GM12891 (cell line): ENCODE measurements around the gene CFB. TPM values are rescaled to one million over a fixed set of nuclear protein-coding genes. Genes with fewer than 3 reads are reported as not detected.
A peak's percentile ranks its signal among the peaks of the same experiment; 100 is the strongest.

Experiments used
- DNase-seq: peaks from one replicate; pipeline ENCODE4 v3.0.0; 2011; ENCODE audit warnings: low spot score; ENCODE audit not compliant: insufficient read length
- FAIRE-seq: peaks from 2 replicates; lab custom pipeline; 2011; peaks lifted over from hg19 to GRCh38; lab: Jason Lieb, UNC
- PAX5 ChIP-seq: IDR thresholded peaks from 2 replicates; pipeline ENCODE4 v1.6.1; 2011; ENCODE audit warnings: low read length, moderate library complexity, mild to moderate bottlenecking; ENCODE audit not compliant: insufficient read depth, severe bottlenecking
- POLR2A ChIP-seq: IDR thresholded peaks from 2 replicates; pipeline ENCODE4 v1.6.1; 2011; ENCODE audit warnings: low read depth, low read length, control low read depth
- POLR2AphosphoS5 ChIP-seq: IDR thresholded peaks from 2 replicates; pipeline ENCODE4 v1.6.1; 2011; ENCODE audit warnings: low read depth, low read length, control low read depth
- POU2F2 ChIP-seq: IDR thresholded peaks from 2 replicates; pipeline ENCODE4 v1.6.1; 2011; ENCODE audit warnings: low read depth, mild to moderate bottlenecking, control low read depth, low read length, moderate library complexity
- SPI1 ChIP-seq: IDR thresholded peaks from 2 replicates; pipeline ENCODE4 v1.6.1; 2011; ENCODE audit warnings: low read depth, low read length, control low read depth
- TAF1 ChIP-seq: IDR thresholded peaks from 2 replicates; pipeline ENCODE4 v1.6.1; 2011; ENCODE audit warnings: low read depth, low read length, control low read depth
- polyA plus RNA-seq: library from polyadenylated mRNA; unstranded; fragments of >200 nt; gene quantifications from one replicate; pipeline ENCODE4 v1.2.1, GENCODE V29; 2012; ENCODE audit warnings: low read depth, missing spikeins, inconsistent platforms; ENCODE audit not compliant: missing spikeins

CFB gene
- polyA plus RNA-seq: 0.32 TPM

DNA sequence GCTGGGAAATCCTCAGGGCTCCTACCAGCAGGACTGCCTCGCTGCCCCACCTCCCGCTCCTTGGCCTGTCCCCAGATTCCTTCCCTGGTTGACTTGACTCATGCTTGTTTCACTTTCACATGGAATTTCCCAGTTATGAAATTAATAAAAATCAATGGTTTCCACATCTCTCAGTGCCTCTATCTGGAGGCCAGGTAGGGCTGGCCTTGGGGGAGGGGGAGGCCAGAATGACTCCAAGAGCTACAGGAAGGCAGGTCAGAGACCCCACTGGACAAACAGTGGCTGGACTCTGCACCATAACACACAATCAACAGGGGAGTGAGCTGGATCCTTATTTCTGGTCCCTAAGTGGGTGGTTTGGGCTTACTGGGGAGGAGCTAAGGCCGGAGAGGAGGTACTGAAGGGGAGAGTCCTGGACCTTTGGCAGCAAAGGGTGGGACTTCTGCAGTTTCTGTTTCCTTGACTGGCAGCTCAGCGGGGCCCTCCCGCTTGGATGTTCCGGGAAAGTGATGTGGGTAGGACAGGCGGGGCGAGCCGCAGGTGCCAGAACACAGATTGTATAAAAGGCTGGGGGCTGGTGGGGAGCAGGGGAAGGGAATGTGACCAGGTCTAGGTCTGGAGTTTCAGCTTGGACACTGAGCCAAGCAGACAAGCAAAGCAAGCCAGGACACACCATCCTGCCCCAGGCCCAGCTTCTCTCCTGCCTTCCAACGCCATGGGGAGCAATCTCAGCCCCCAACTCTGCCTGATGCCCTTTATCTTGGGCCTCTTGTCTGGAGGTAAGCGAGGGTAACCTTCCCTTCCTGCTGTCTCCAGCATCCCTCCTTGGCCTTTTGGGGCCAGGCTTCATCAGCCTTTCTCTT, at the start of gene CFB:
Gene CFB, plus strand, starts transcription at position 589 of the 863 bp plus-strand sequence. Its CDS starts 127 bp downstream, at position 716.
- DNase-seq (no peak), FAIRE-seq (no peak)
- TF ChIP-seq SPI1 (no peak), PAX5 (no peak), POU2F2 (no peak), POLR2AphosphoS5 (no peak), TAF1 (no peak), POLR2A (no peak)

DNA sequence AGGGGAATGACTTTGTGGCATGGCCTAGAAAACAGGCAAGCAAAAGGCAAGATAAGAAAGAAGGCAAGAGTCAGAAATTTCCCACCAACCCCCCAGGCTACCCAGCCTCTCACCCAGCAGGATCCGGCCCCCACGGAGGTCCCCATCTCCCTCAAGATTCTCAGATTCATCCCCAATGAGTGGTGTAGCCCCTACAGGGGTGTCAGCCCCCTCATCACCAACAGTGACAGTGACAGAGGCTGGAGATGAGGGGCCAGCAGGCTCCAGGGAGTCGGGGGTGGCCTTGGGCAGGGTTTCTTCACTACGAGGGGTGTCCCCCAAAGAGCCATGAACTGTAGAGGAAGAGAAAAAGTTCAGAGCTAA, 49.4 kb upstream of the CFB start:
- DNase-seq (no peak), FAIRE-seq (no peak)
- TF ChIP-seq POLR2AphosphoS5: no peak
- TF ChIP-seq TAF1: no peak
- no peak for TF ChIP-seq PAX5
- TF ChIP-seq POLR2A: no peak
- TF ChIP-seq POU2F2: no peak
- no peak for TF ChIP-seq SPI1

DNA sequence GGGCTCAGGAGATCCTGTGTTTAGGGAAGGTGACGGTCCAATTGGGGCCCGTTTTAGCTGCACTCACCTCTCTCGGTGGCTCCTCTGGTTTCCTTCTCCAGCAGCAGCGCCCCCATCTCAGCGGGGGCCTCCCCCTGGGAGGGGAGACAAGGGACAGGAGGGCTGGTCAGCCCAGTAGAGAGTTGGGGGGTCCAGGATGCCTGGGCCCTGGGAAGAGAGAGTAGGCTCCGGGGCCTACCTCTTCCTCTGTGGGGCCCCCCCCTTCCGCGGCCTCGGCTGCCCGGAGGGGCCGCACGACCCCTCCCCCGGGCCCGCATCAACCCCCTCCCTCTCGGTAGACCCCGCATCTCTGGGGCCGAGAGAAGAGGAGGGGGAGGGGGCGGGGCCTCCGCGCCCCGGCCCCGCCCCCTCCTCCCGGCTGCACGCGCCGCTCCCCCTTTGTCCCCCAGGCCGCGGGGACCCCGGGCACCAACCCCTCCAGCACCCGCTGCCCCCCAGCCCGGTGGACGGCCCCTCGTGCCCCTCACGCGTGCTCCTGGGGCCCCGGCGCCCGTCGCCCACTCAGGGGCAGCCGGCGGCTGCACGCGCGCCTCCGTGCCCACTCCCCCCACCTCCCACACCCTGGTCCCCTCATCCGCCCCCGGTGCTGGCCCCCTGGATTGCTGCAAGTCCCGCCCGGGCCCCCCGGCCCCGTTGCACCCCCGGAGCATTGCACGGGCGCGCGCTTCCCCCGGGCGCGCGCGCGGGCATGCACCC, 48.9 kb upstream of the CFB start:
- DNase-seq (no peak), FAIRE-seq (no peak)
- no peak for TF ChIP-seq TAF1
- TF ChIP-seq POU2F2: no peak
- TF ChIP-seq POLR2A: no peak
- no peak for TF ChIP-seq POLR2AphosphoS5
- no peak for TF ChIP-seq PAX5
- no peak for TF ChIP-seq SPI1

DNA sequence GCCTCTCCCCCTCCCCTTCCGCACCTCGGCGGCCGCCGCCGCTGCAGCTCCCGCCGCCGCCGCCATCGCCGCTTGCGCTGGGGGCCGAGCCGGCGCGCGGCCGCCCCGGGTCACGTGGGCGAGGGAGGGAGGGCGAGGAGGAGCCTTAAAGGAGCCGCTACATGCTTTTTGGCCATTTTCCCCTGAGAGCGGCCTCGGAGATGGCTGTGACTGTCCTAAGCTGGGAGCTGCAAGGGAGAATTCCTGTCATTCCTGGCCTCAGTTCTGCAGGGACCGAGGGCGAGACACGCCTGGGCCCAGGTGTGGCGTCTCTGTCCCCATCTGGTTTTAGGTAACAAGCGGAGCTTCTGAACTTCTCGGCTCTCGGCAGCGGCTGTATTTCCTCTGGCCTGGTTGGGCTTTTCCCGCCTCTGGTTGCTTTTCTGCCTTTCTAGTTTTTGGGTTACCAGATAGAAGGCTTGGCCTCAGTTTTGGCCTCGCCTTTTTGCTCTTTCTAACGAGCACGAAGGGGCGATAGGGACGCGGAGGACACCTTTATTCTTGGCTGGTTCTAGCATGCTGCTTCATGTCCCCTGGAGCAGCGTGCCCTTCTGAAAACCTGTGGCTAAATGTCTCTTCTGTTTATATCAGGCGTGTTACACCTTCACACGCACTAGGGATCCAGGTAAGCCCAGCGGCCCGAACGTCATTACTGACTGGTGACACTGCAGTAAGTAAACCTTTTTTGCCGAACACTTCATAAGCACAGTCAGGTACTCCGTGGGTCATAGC, 48.1 kb upstream of the CFB start, which contains the start of gene EHMT2:
Gene EHMT2, minus strand, starts transcription at position 87 of the 771 bp plus-strand sequence. Its CDS starts 21 bp downstream, at position 66.
- FAIRE-seq: peak; percentile 85
- peak; percentile 88 for DNase-seq
- TF ChIP-seq PAX5 (no peak), TAF1 (peak; percentile 76), POLR2AphosphoS5 (peak; percentile 49; the same call in 1 of the 2 replicates), SPI1 (no peak), POU2F2 (no peak), POLR2A (no peak)

DNA sequence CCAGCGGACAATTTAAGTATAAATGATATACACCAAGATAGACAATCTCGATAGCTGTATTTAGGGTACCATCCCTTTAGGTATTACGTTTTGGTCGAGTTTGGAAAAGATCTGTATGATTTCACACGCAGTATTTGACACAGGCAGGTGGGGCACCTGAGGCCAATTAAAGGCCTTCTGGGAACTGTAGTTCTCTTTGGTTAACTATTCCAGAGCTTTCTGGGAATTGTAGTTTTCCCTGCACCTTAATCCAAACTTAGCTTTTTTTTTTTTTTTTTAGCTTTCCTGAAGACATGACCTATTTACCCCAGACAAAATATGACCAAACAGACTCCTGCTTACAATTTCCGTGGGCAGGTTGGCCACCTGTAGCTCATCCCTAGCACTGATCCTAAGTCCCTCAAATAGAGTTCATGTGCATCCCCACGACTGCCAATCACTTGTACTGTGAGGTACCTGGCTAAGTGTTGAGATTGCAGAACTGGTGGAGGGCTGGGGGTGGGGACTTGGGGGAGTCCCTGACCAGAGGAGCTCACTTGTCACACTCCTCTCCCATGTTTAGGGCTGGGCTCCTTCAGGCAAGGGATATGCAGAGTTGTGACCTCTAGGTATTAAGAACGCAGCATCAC, 47.4 kb upstream of the CFB start:
- peak; percentile 58 for FAIRE-seq
- DNase-seq: no peak
- no peak for TF ChIP-seq PAX5
- no peak for TF ChIP-seq POLR2AphosphoS5
- no peak for TF ChIP-seq SPI1
- TF ChIP-seq POU2F2: no peak
- TF ChIP-seq POLR2A: no peak
- TF ChIP-seq TAF1: no peak

DNA sequence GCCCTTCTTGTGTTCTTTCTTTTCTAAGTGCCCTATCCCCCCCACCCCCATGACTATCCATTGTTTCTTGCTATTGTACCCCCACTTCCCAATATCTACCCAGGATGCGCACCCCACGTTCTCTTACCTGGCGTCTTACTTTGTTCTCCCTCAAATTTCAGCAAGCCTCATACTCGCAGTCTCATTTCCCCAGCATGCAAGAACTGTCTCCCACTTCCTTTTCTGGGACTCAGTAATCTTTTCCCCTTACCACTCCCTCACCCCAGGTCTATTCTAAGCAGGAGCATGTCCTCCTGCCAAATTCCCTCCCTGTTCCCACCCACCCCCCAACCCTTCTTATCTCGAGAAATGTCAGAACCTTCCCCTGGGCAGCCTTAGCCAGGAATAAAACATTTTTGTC, 46.7 kb upstream of the CFB start:
- no peak for FAIRE-seq
- DNase-seq: no peak
- no peak for TF ChIP-seq PAX5
- TF ChIP-seq POLR2A: no peak
- TF ChIP-seq TAF1: no peak
- no peak for TF ChIP-seq POLR2AphosphoS5
- no peak for TF ChIP-seq POU2F2
- peak; percentile 46 for TF ChIP-seq SPI1

DNA sequence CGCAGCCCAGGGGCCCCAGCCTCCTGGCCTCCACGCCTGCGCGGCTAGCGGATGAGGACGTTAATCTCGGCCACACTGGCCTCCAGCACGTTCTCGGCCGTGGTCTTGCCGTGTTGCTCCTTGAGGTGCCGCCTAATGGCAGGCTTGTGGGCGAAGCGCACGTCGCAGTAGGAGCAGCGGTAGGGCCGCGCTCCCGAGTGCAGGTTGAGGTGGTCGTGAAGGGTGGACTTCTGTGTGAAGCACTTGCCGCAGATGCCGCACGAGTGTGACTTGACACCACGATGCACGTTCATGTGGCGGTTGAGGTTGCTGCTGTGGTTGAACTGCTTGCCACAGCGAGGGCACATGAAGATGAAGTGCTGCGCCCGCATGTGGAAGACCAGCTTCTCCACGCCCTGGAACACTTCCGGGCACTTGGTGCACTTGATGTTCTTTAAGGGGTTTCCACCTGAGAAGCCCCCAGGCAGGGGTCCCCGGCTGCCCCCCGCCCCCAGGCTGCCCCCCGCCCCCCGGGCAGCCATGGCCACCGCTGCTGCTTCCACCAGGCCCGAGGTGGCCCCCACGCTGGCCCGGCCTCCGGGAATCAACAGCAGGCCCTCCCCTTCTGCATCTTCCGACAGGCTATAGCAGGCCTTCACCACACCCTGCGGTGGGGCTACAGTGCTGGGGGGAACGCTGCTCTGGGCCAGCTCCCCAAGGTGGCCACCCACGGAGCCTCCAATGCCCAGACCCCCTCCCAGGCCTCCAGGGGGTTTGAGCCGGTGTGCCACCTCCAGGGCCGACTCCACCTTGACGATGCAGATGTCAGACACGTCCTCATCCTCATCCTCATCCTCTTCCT, 45.8 kb upstream of the CFB start:
- FAIRE-seq (no peak), DNase-seq (no peak)
- no peak for TF ChIP-seq POLR2A
- no peak for TF ChIP-seq TAF1
- TF ChIP-seq POU2F2: no peak
- no peak for TF ChIP-seq POLR2AphosphoS5
- no peak for TF ChIP-seq SPI1
- no peak for TF ChIP-seq PAX5

DNA sequence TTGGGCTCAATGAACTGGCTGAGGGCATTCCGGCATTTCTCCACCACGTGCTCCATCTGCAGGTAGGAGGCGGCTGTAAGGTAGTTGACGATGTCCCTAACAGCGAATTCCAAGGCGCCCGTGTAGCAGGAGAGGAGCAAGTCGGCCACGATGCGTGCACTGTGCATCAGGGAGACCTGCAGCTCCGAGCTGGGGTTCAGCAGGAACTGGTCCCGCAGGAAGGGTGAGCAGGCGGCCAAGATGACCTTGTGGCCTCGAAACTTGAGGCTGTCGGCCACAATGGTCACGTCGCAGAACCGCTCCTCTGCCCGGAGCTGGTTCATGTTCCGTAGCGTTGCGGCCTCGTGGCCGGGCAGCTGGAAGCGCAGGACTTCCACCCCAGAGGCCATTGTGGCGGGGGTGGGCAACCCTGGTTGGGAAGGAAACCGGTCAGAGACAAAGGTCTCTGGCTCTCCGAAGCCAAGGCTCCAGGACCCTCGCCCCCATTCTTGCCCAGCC, 44.9 kb upstream of the CFB start:
- FAIRE-seq (no peak), DNase-seq (no peak)
- TF ChIP-seq TAF1: no peak
- TF ChIP-seq SPI1: no peak
- TF ChIP-seq POU2F2: no peak
- TF ChIP-seq POLR2A: no peak
- TF ChIP-seq POLR2AphosphoS5: no peak; the same call in 1 of the 2 replicates
- no peak for TF ChIP-seq PAX5
